ENCODE data around the gene RANBP17. TPM values are rescaled to one million over a fixed set of nuclear protein-coding genes. Genes with fewer than 3 reads are reported as not detected.

RANBP17 gene
- total RNA-seq, 4 donors from 2014 or later = 0.61 to 9.3 (median 1.9) TPM

DNA sequence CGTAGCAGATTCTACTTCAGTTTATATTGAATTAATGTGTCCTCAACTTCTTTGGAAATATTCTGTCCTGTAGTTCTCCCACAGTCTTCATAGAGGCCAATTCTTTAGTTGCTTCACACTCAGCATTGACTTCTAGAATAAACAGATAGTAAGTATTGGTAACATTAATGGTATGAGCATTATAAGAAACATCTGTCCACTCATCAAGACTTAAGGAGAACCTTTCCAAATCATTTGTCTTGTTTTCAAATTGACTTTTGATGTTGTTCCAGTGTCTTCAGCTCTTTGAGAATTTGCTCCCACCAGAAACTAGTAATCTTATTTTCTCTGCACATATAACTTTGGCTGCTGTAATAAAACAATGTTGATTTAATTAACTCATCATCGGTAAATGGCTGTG is 18.3 kb downstream of the RANBP17 start:
- DNase-seq = no peak
- no peaks in the 10 kb centered on the region for H3K36me3 ChIP-seq
- no peaks in the 10 kb centered on the region for H3K4me1 ChIP-seq
- no peaks in the 10 kb centered on the region for H3K9me3 ChIP-seq
- WGBS, 2 donors = 68 to 83% methylated on average over 2 of the region's 2 CpGs
- intact Hi-C loops (cut with DNase I) = no loop called here
- TF ChIP-seq, protein P1, sequence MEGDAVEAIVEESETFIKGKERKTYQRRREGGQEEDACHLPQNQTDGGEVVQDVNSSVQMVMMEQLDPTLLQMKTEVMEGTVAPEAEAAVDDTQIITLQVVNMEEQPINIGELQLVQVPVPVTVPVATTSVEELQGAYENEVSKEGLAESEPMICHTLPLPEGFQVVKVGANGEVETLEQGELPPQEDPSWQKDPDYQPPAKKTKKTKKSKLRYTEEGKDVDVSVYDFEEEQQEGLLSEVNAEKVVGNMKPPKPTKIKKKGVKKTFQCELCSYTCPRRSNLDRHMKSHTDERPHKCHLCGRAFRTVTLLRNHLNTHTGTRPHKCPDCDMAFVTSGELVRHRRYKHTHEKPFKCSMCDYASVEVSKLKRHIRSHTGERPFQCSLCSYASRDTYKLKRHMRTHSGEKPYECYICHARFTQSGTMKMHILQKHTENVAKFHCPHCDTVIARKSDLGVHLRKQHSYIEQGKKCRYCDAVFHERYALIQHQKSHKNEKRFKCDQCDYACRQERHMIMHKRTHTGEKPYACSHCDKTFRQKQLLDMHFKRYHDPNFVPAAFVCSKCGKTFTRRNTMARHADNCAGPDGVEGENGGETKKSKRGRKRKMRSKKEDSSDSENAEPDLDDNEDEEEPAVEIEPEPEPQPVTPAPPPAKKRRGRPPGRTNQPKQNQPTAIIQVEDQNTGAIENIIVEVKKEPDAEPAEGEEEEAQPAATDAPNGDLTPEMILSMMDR (IDR thresholded peaks at IDR 0.05) = no peak
- TF ChIP-seq POLR2A (IDR thresholded peaks at IDR 0.05) = no peak
- no peak overlapping the region for H3K27ac ChIP-seq
- no peak overlapping the region for H3K4me3 ChIP-seq
- no peaks in the 10 kb centered on the region for H3K27me3 ChIP-seq

DNA sequence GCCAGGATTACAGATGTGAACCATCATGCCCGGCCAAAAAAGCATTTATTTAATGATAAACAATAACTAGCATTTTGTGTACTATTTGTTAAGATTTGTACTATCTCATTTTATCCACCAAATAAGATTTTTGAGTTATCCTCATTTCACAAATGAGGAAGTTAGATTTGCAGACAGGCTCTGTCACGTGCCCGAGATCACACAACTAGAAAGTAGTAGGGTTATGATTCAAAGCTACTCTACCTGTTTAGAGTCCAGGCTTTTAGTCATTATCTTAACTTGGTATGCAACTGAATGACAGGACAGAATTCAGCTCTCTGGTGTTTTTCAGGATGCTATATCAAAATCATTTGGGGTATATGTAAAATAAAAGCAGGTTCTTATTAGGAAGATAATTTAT is 20.5 kb downstream of the RANBP17 start:
- H3K4me3 ChIP-seq = no peak overlapping the region
- H3K9me3 ChIP-seq = no peaks in the 10 kb centered on the region
- H3K27ac ChIP-seq = no peak overlapping the region
- H3K4me1 ChIP-seq = no peaks in the 10 kb centered on the region
- H3K36me3 ChIP-seq = no peaks in the 10 kb centered on the region
- intact Hi-C loops (cut with DNase I) = no loop called here
- TF ChIP-seq, protein P1 (IDR thresholded peaks at IDR 0.05) = no peak
- no peak for TF ChIP-seq POLR2A (IDR thresholded peaks at IDR 0.05)
- H3K27me3 ChIP-seq = no peaks in the 10 kb centered on the region
- WGBS, 2 donors = 79 to 84% methylated on average over 3 of the region's 3 CpGs
- DNase-seq = no peak

DNA sequence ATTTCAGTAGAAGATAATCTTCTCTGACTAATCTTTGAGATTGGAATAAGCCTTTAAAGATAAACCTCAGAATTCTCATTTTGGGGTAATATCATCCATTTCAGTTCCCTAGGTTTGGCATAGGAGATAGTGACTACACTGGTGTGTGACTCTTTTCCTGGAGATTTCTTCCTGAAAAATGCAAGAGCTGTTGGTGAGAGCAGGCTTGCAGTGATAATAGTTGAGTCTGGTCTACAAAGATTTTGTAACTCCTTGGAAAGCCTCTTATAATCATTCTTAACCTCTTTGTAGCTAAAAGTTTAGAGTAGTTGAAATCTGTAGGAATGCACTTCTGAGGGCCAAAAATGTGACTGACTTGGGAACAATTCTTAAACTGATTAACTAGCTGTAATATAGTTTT is 23.4 kb downstream of the RANBP17 start:
- H3K4me1 ChIP-seq = no peaks in the 10 kb centered on the region
- no peak overlapping the region for H3K4me3 ChIP-seq
- H3K27me3 ChIP-seq = no peaks in the 10 kb centered on the region
- DNase-seq = no peak
- no peak for TF ChIP-seq POLR2A (IDR thresholded peaks at IDR 0.05)
- TF ChIP-seq, protein P1 (IDR thresholded peaks at IDR 0.05) = no peak
- no peaks in the 10 kb centered on the region for H3K36me3 ChIP-seq
- H3K9me3 ChIP-seq = no peaks in the 10 kb centered on the region
- no peak overlapping the region for H3K27ac ChIP-seq
- intact Hi-C loops (cut with DNase I) = no loop called here

DNA sequence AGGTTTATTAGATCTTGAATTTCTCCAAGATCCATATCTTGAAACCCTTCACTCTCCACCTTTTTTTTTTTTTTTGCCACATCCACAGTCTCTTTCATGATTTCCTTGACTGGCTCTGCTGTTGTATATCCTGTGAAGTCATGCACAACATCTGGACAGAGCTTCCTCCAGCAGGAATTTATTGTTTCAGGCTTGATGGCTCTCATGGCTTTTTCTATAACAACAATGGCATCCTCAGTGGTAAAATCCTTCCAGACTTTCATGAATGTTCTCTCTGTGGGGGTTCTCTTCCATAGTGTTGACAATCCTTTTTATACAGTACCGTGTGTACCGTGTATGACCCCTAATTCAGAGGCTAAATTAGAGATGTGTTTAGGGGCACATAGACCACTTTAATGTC is 24.0 kb downstream of the RANBP17 start:
- Histone ChIP-seq H3K27ac (no peak overlapping the region), H3K4me3 (no peak overlapping the region), H3K36me3 (no peaks in the 10 kb centered on the region), H3K4me1 (no peaks in the 10 kb centered on the region), H3K9me3 (no peaks in the 10 kb centered on the region), H3K27me3 (no peaks in the 10 kb centered on the region)
- TF ChIP-seq, protein P1 (IDR thresholded peaks at IDR 0.05) = no peak
- TF ChIP-seq POLR2A (IDR thresholded peaks at IDR 0.05) = no peak
- DNase-seq = no peak
- WGBS, 2 donors = 81 to 89% methylated on average over 2 of the region's 2 CpGs
- intact Hi-C loops (cut with DNase I) = no loop called here

DNA sequence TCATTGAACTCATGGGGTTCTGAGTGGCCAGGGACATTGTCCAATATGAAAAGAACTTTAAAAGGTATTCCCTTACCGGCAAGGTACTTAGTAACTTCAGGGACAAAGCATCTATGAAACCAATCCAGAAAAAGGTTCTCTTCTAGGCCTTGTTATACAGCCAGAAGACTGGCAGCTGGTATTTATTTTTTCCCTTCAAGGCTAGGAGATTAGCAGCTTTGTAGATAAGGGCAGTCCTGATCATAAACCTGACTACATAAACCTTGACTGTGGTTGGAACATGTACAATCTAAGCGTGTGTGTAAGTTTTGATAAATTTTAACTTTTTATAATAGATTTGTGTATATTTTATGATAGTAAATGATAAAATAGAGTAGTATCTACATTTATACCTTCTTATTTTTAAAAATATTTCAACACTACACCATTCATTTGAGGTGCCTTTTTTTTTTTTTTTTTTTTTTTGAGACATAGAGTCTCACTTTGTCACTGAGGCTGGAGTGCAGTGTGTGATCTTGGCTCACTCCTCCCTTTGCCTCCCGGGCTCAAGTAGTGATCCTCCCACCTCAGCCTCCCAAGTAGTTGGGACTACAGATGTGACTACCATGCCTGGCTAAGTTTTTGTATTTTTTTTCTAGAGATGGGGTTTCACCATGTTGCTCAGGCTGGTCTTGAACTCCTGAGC is 24.5 kb downstream of the RANBP17 start:
- Histone ChIP-seq H3K36me3 (no peaks in the 10 kb centered on the region), H3K4me1 (no peaks in the 10 kb centered on the region), H3K9me3 (no peaks in the 10 kb centered on the region), H3K27me3 (no peaks in the 10 kb centered on the region), H3K4me3 (no peak overlapping the region), H3K27ac (no peak overlapping the region)
- DNase-seq = no peak
- no peak for TF ChIP-seq POLR2A (IDR thresholded peaks at IDR 0.05)
- TF ChIP-seq, protein P1 (IDR thresholded peaks at IDR 0.05) = no peak
- intact Hi-C loops (cut with DNase I) = no loop called here
- 87 to 89% methylated on average over 3 of the region's 3 CpGs for WGBS, 2 donors
